ENCODE measurements around the gene AHNAK. TPM values are rescaled to one million over a fixed set of nuclear protein-coding genes. Genes with fewer than 3 reads are reported as not detected.

Gene AHNAK
- total RNA-seq, 2 experiments from 2014 or later: 70.7 to 75.1 TPM

GRCh38 chr11:62544581-62545436, 1.8 kb downstream of the AHNAK start:
- ChIA-PET POLR2A (interaction anchor here (0.6 to 3.7 kb wide), 6 partner anchors 12 to 1333 kb away, joined by 3 to 53 read pairs (median 5); partner anchors contain the start of genes C11orf98, CSKMT and TUT1), CTCF (interaction anchor here (2.3 to 4.2 kb wide), 4 partner anchors 7 to 120 kb away, joined by 14 to 69 read pairs (median 50); no protein-coding TSS in a partner anchor)

GRCh38 chr11:62543680-62544444, 2.7 kb downstream of the AHNAK start:
- CTCF ChIA-PET: interaction anchor here (0.6 to 4.2 kb wide), 15 partner anchors 8 to 201 kb away, joined by 3 to 69 read pairs (median 7); partner anchors contain the start of gene TUT1
- POLR2A ChIA-PET: interaction anchor here (0.5 to 3.7 kb wide), 11 partner anchors 8 to 312 kb away, joined by 3 to 53 read pairs (median 3); partner anchors contain the start of genes C11orf98, CSKMT and TUT1

- ChIA-PET POLR2A (interaction anchor here (0.5 to 3.7 kb wide), 10 partner anchors 9 to 313 kb away, joined by 3 to 53 read pairs (median 3); partner anchors contain the start of genes C11orf98, CSKMT, TEX54 and TUT1), CTCF (interaction anchor here (0.5 to 4.2 kb wide), 34 partner anchors 9 to 363 kb away, joined by 3 to 69 read pairs (median 4); partner anchors contain the start of gene TUT1)
Observed at GRCh38 chr11:62542750-62543567, 3.6 kb downstream of the AHNAK start.

- CTCF ChIA-PET: interaction anchor here (0.5 to 4.2 kb wide), 21 partner anchors 10 to 161 kb away, joined by 3 to 69 read pairs (median 4); partner anchors contain the start of gene TUT1
- POLR2A ChIA-PET: interaction anchor here (1.5 to 3.7 kb wide), 5 partner anchors 10 to 117 kb away, joined by 3 to 53 read pairs (median 14); partner anchors contain the start of gene TUT1
Observed at GRCh38 chr11:62542111-62542745, 4.4 kb downstream of the AHNAK start.

- POLR2A ChIA-PET: interaction anchor here (0.8 to 1.6 kb wide), 4 partner anchors 14 to 116 kb away, joined by 3 to 6 read pairs (median 5); no protein-coding TSS in a partner anchor
Observed at GRCh38 chr11:62540804-62541701, 5.6 kb downstream of the AHNAK start.

GRCh38 chr11:62539238-62539925, 7.2 kb downstream of the AHNAK start:
- ChIA-PET CTCF (interaction anchor here (0.7 to 1.8 kb wide), 4 partner anchors 18 to 115 kb away, joined by 3 to 10 read pairs (median 6); no protein-coding TSS in a partner anchor), POLR2A (interaction anchor here (1.4 to 1.5 kb wide), 2 partner anchors 34 to 302 kb away, joined by 3 read pairs; partner anchors contain the start of gene EEF1G)

More at GRCh38 chr11:62540804-62541701, 5.6 kb downstream of the AHNAK start:
- CTCF ChIA-PET: interaction anchor here (1.0 to 3.7 kb wide), 2 partner anchors 11 to 116 kb away, joined by 4 to 37 read pairs; no protein-coding TSS in a partner anchor

- ChIA-PET POLR2A (no interaction called here), CTCF (interaction anchor here (0.7 to 1.8 kb wide), 4 partner anchors 19 to 114 kb away, joined by 3 to 10 read pairs (median 6); no protein-coding TSS in a partner anchor)
Observed at GRCh38 chr11:62538470-62539237, 8.0 kb downstream of the AHNAK start.

- CTCF ChIA-PET: interaction anchor here (1.0 to 1.4 kb wide), 2 partner anchors 24 to 112 kb away, joined by 3 to 5 read pairs; no protein-coding TSS in a partner anchor
- POLR2A ChIA-PET: interaction anchor here (0.6 kb wide), 1 partner anchor 19 kb away, joined by 3 read pairs; no protein-coding TSS in a partner anchor
Observed at GRCh38 chr11:62536301-62536957, 10.2 kb downstream of the AHNAK start.

- ChIA-PET POLR2A (interaction anchor here (0.6 kb wide), 1 partner anchor 19 kb away, joined by 3 read pairs; no protein-coding TSS in a partner anchor), CTCF (interaction anchor here (0.6 to 1.4 kb wide), 3 partner anchors 25 to 156 kb away, joined by 3 to 5 read pairs (median 4); no protein-coding TSS in a partner anchor)
Observed at GRCh38 chr11:62535802-62536201, 10.8 kb downstream of the AHNAK start.

GRCh38 chr11:62534779-62535545, 11.6 kb downstream of the AHNAK start:
- CTCF ChIA-PET: interaction anchor here (1.4 kb wide), 1 partner anchor 110 kb away, joined by 5 read pairs; no protein-coding TSS in a partner anchor
- POLR2A ChIA-PET: no interaction called here

GRCh38 chr11:62532096-62532495, 14.5 kb downstream of the AHNAK start:
- POLR2A ChIA-PET: interaction anchor here (0.6 kb wide), 1 partner anchor 114 kb away, joined by 3 read pairs; the partner anchor contains the start of gene GANAB
- CTCF ChIA-PET: no interaction called here

- ChIA-PET CTCF (interaction anchor here (0.6 kb wide), 1 partner anchor 93 kb away, joined by 3 read pairs; no protein-coding TSS in a partner anchor), POLR2A (no interaction called here)
Observed at GRCh38 chr11:62516736-62517371, 29.8 kb downstream of the AHNAK start.

- ChIA-PET POLR2A (interaction anchor here (0.7 kb wide), 1 partner anchor 144 kb away, joined by 3 read pairs; no protein-coding TSS in a partner anchor), CTCF (interaction anchor here (0.8 to 1.2 kb wide), 4 partner anchors 18 to 90 kb away, joined by 3 to 4 read pairs (median 4); no protein-coding TSS in a partner anchor)
Observed at GRCh38 chr11:62514151-62514550, 32.5 kb downstream of the AHNAK start.

Data from activated CD8-positive, alpha-beta memory T cell treated with anti-CD3 and anti-CD28 coated beads for 36 hours (primary cell).